Glutamatergic neuron (in vitro differentiated cells): ENCODE results near the gene MTNR1B. TPM values are rescaled to one million over a fixed set of nuclear protein-coding genes. Genes with fewer than 3 reads are reported as not detected.

Experiments
- DNase-seq: peaks from one replicate; pipeline ENCODE4 v3.0.0; 2022
- H3K27ac Mint-ChIP-seq: one replicate; pipeline ENCODE4 v1.8.0; 2020; ENCODE audit warnings: mild to moderate bottlenecking, mixed read lengths, inconsistent platforms; ENCODE audit not compliant: unreplicated experiment
- H3K27me3 Mint-ChIP-seq: one replicate; pipeline ENCODE4 v1.8.0; 2020; ENCODE audit warnings: mild to moderate bottlenecking, moderate library complexity, mixed read lengths, inconsistent platforms; ENCODE audit not compliant: unreplicated experiment
- H3K36me3 Mint-ChIP-seq: one replicate; pipeline ENCODE4 v1.8.0; 2020; ENCODE audit warnings: mild to moderate bottlenecking, mixed read lengths, inconsistent platforms; ENCODE audit not compliant: unreplicated experiment
- H3K4me1 Mint-ChIP-seq: one replicate; pipeline ENCODE4 v1.8.0; 2020; ENCODE audit warnings: mild to moderate bottlenecking, low read depth, mixed read lengths, inconsistent platforms; ENCODE audit not compliant: unreplicated experiment
- H3K4me3 Mint-ChIP-seq: one replicate; pipeline ENCODE4 v1.8.0; 2020; ENCODE audit warnings: mild to moderate bottlenecking, mixed read lengths, inconsistent platforms; ENCODE audit not compliant: unreplicated experiment
- H3K9me3 Mint-ChIP-seq: one replicate; pipeline ENCODE4 v1.8.0; 2020; ENCODE audit warnings: mild to moderate bottlenecking, moderate library complexity, mixed read lengths, inconsistent platforms; ENCODE audit not compliant: unreplicated experiment
- total RNA-seq: library from RNA; stranded (reverse); fragmentation: NEBNext Ultra II Directional; extraction: Animal tissue kit (Norgen Biotek cat#: 25700); gene quantifications from one replicate; pipeline ENCODE4 v1.2.1, GENCODE V29; 2021; ENCODE audit not compliant: unreplicated experiment
- TF ChIP-seq, protein P1 (sequence below): fragments of 200-600 bp; sonication (generic); IDR thresholded peaks from one replicate; pipeline ENCODE4 v1.5.0; 2021; ENCODE audit not compliant: partially characterized antibody, unreplicated experiment

MTNR1B gene
- total RNA-seq, 1 donor from 2014 or later, result not detected

DNA sequence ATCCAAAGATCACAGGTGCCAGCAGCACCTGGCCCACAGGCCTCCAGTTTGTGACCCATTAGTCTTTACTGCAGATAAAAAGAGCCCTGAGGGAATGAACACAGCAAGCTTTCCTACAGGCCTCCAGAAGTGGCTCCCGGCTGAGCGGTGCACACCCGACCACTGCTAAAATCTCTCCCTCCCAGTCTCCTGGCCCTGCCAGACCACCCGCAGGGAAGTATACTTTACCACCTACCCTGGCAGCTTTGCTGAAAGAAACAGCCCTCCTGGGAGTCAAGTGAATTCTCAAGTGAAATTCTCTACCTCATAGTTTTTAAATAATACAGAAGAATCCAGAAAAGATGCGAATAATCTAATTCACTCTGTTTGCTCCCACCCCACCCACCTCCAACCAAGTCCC is 15.4 kb upstream of the MTNR1B start:
- Mint-ChIP-seq H3K36me3 (peaks cover 12% of the 10 kb centered on the region), H3K4me3 (no peak overlapping the region), H3K27me3 (peaks cover 3% of the 10 kb centered on the region), H3K27ac (no peak overlapping the region), H3K9me3 (peaks cover 2% of the 10 kb centered on the region), H3K4me1 (no peaks in the 10 kb centered on the region)
- no peak for DNase-seq
- TF ChIP-seq, protein P1, sequence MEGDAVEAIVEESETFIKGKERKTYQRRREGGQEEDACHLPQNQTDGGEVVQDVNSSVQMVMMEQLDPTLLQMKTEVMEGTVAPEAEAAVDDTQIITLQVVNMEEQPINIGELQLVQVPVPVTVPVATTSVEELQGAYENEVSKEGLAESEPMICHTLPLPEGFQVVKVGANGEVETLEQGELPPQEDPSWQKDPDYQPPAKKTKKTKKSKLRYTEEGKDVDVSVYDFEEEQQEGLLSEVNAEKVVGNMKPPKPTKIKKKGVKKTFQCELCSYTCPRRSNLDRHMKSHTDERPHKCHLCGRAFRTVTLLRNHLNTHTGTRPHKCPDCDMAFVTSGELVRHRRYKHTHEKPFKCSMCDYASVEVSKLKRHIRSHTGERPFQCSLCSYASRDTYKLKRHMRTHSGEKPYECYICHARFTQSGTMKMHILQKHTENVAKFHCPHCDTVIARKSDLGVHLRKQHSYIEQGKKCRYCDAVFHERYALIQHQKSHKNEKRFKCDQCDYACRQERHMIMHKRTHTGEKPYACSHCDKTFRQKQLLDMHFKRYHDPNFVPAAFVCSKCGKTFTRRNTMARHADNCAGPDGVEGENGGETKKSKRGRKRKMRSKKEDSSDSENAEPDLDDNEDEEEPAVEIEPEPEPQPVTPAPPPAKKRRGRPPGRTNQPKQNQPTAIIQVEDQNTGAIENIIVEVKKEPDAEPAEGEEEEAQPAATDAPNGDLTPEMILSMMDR, result no peak

DNA sequence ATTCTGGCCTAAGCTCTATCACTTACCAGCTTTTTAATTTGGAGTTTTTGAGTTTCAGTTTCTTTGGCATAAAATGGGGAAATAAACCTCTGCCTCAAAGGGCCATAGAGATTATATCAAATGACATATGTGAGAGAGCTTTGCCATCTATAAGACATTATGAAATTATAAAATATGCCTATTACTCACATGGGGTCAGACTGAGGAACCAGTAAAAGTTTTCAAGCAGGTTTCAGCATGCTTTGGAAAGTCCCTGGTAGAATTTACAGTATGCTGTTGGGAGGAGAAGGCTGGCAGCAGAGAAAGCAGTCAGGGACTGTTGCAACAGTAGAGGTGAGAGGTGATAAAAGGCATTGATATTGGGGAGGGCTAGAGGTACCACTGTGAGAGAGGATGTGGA is 13.6 kb upstream of the MTNR1B start:
- H3K9me3 Mint-ChIP-seq, result no peaks in the 10 kb centered on the region
- TF ChIP-seq, protein P1, result no peak
- H3K36me3 Mint-ChIP-seq, result peaks cover under 1% of the 10 kb centered on the region
- no peak overlapping the region for H3K4me3 Mint-ChIP-seq
- no peak for DNase-seq
- H3K4me1 Mint-ChIP-seq, result no peaks in the 10 kb centered on the region
- H3K27me3 Mint-ChIP-seq, result peaks cover 3% of the 10 kb centered on the region
- no peak overlapping the region for H3K27ac Mint-ChIP-seq

DNA sequence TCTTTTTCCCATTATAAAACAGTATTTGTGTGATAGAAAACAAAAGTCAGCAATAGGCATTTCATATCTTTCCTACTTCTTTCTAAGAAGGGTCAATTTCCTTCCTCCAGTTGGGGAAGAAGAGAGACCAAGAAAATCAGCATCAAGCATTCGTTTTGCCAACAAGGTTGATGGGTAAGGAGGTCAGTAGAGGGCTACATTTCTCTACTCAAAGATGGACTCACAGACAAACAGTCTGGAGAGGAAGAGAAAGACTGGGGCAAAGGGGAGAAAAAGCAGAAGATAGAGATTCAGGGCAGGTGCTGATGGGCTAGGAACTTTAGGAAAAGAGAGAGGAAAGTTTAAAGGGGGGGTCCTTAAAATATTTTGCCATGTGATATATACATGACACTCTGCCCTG is 8.6 kb upstream of the MTNR1B start:
- Mint-ChIP-seq H3K27me3 (peaks cover 3% of the 10 kb centered on the region), H3K36me3 (no peaks in the 10 kb centered on the region), H3K4me3 (no peak overlapping the region), H3K4me1 (no peaks in the 10 kb centered on the region), H3K9me3 (no peaks in the 10 kb centered on the region), H3K27ac (no peak overlapping the region)
- TF ChIP-seq, protein P1, result no peak
- DNase-seq, result no peak

DNA sequence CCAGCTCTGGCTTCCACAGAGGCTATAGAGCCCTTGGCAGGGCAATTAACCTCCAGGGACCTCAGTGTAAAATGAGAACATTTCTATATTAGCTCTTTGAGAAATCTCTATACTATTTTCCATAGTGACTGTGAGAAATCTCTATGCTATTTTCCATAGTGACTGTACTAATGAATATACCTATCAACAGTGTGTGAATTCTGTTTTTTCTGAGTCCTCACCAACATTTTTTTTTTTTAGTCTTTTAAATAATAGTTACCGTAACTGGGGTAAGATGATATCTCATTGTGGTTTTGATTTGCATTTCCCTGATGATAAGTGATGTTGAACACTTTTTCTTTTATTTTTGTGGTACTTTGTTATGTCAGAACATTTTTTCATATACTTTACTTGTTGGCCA is 7.0 kb upstream of the MTNR1B start:
- H3K27ac Mint-ChIP-seq, result no peak overlapping the region

DNA sequence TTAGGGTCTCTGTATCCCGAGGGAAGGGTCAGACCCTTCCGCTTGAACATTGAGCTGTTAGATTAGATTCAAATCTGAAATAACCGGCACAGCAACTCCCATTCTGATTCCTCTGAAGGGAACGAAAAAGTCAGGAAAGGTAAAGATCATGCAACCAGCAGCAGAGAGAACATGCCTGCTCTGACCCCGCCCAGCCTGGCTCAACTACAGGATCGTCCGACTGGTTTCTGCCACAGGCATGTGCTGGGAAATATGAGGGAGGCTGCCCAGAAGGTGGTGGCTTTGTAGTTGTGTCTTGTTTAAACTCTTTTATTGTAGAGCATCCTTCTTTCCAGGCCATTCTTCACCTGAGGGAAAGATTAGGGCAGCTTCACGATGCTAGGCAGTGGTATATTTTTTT is 5.0 kb upstream of the MTNR1B start:
- Mint-ChIP-seq H3K9me3 (no peaks in the 10 kb centered on the region), H3K27ac (no peak overlapping the region), H3K4me1 (no peaks in the 10 kb centered on the region), H3K27me3 (peaks cover 4% of the 10 kb centered on the region), H3K4me3 (no peak overlapping the region), H3K36me3 (no peaks in the 10 kb centered on the region)
- DNase-seq, result no peak
- TF ChIP-seq, protein P1, result no peak

More for the DNA sequence above, 7.0 kb upstream of the MTNR1B start:
- peaks cover under 1% of the 10 kb centered on the region for H3K27me3 Mint-ChIP-seq
- no peak overlapping the region for H3K4me3 Mint-ChIP-seq
- TF ChIP-seq, protein P1, result no peak
- DNase-seq, result no peak
- H3K4me1 Mint-ChIP-seq, result no peaks in the 10 kb centered on the region
- H3K9me3 Mint-ChIP-seq, result no peaks in the 10 kb centered on the region
- no peaks in the 10 kb centered on the region for H3K36me3 Mint-ChIP-seq
